Measurements from ENCODE around the gene ERCC3.

GRCh38 chr2:127216593-127216992 is 77.4 kb downstream of the ERCC3 start:
- TF ChIP-seq CTCF (IDR thresholded peaks at IDR 0.05) (no peak), POLR2AphosphoS5 (IDR thresholded peaks at IDR 0.05) (no peak), EP300 (IDR thresholded peaks at IDR 0.05; ENCODE audit: low read depth) (no peak)

All from transverse colon (tissue), 4 donors.